Measurements from ENCODE around the gene CHPT1. TPM values are rescaled to one million over a fixed set of nuclear protein-coding genes. Genes with fewer than 3 reads are reported as not detected.
A peak's percentile ranks its signal among the peaks of the same experiment; 100 is the strongest.

CHPT1 gene
- total and polyA plus RNA-seq, 2 experiments from 2014 or later: 22.2 to 23.0 TPM

GRCh38 chr12:101698800-101699347 lies 1.4 kb downstream of the CHPT1 start:
- Histone ChIP-seq H3K4me2 (peak overlapping the region; percentile 83), H2AFZ (peak overlapping the region; percentile 91; the same call in 1 of the 2 replicates), H3K27ac (ENCODE audit: low read depth) (no peak overlapping the region), H3K9me2 (ENCODE audit: insufficient read depth) (no peaks in the 10 kb centered on the region), H3K27me3 (ENCODE audit: insufficient read depth) (peaks cover 29% of the 10 kb centered on the region), H3K36me3 (ENCODE audit: insufficient read depth) (no peaks in the 10 kb centered on the region), H3K4me3 (peak overlapping the region; percentile 95), H3K79me2 (replicated peaks; ENCODE audit: insufficient read depth) (peaks cover 47% of the 10 kb centered on the region), H3F3A (replicated peaks; ENCODE audit: low read depth) (0 out of 2 replicates have a peak, but pooled peaks cover 4% of the 10 kb centered on the region), H3K4me1 (ENCODE audit: insufficient read depth) (peaks cover 21% of the 10 kb centered on the region), H4K20me1 (replicated peaks; ENCODE audit: insufficient read depth) (0 out of 2 replicates have a peak, but pooled peaks cover 6% of the 10 kb centered on the region)
- TF ChIP-seq CTCF (conservative IDR thresholded peaks at IDR 0.05; ENCODE audit: low read depth in 2 of 2) (peak; percentile 13 to 21; a peak in 2 of 4 replicates), REST (IDR thresholded peaks at IDR 0.05; ENCODE audit: unreplicated experiment) (no peak)
- DNase-seq (ENCODE audit: low spot score) (no peak), ATAC-seq (no peak)
- Mint-ChIP-seq H3K36me3 (ENCODE audit: low read depth) (no peaks in the 10 kb centered on the region), H3K27ac (no peak overlapping the region), H3K4me3 (peak overlapping the region; percentile 87), H3K9me3 (no peaks in the 10 kb centered on the region; the same call in 2 of the 3 replicates), H3K27me3 (ENCODE audit: insufficient read depth, low read depth, poor library complexity) (peaks cover 22% of the 10 kb centered on the region), H3K4me1 (peaks cover 25% of the 10 kb centered on the region)

- H3K27me3 ChIP-seq (ENCODE audit: insufficient read depth): peaks cover 24% of the 10 kb centered on the region
- H2AFZ ChIP-seq: no peak overlapping the region
- no peak overlapping the region for H3K27ac ChIP-seq (ENCODE audit: low read depth)
- H4K20me1 ChIP-seq (replicated peaks; ENCODE audit: insufficient read depth): 0 out of 2 replicates have a peak, but pooled peaks cover 6% of the 10 kb centered on the region
- H3K4me1 Mint-ChIP-seq: peaks cover 25% of the 10 kb centered on the region
- no peaks in the 10 kb centered on the region; the same call in 2 of the 3 replicates for H3K9me3 Mint-ChIP-seq
- peaks cover 22% of the 10 kb centered on the region for H3K27me3 Mint-ChIP-seq (ENCODE audit: insufficient read depth, low read depth, poor library complexity)
- DNase-seq (ENCODE audit: low spot score) (no peak), ATAC-seq (no peak)
- no peak overlapping the region for H3K27ac Mint-ChIP-seq
- H3F3A ChIP-seq (replicated peaks; ENCODE audit: low read depth): 0 out of 2 replicates have a peak, but pooled peaks cover 4% of the 10 kb centered on the region
- peaks cover 50% of the 10 kb centered on the region for H3K79me2 ChIP-seq (replicated peaks; ENCODE audit: insufficient read depth)
- no peak overlapping the region for H3K4me2 ChIP-seq
- no peaks in the 10 kb centered on the region for H3K9me2 ChIP-seq (ENCODE audit: insufficient read depth)
- no peaks in the 10 kb centered on the region for H3K36me3 Mint-ChIP-seq (ENCODE audit: low read depth)
- H3K4me3 ChIP-seq: no peak overlapping the region
- no peaks in the 10 kb centered on the region for H3K36me3 ChIP-seq (ENCODE audit: insufficient read depth)
- no peak overlapping the region for H3K4me3 Mint-ChIP-seq
- peaks cover 21% of the 10 kb centered on the region for H3K4me1 ChIP-seq (ENCODE audit: insufficient read depth)
- TF ChIP-seq ETS1 (IDR thresholded peaks at IDR 0.05): no peak
- no peak for TF ChIP-seq EZH2phosphoT487 (IDR thresholded peaks at IDR 0.05; ENCODE audit: unreplicated experiment)
- no peak for TF ChIP-seq STAT1 (IDR thresholded peaks at IDR 0.05; ENCODE audit: unreplicated experiment)
- no peak for TF ChIP-seq POLR2AphosphoS5 (IDR thresholded peaks at IDR 0.05; ENCODE audit: low read depth)
- no peak for TF ChIP-seq EZH2 (IDR thresholded peaks at IDR 0.05; ENCODE audit: low read depth, unreplicated experiment)
- TF ChIP-seq CREB1 (CRISPR knock-in tag; IDR thresholded peaks at IDR 0.05; ENCODE audit: low read depth): no peak
Measured at GRCh38 chr12:101700299-101700820, 2.9 kb downstream of the CHPT1 start.
